Keratinocyte (primary cell): Measurements from ENCODE around the gene LOXL4.

Experiments
- CTCF ChIP-seq, 3 experiments: IDR thresholded peaks in 1 of 3; conservative IDR thresholded peaks in 1 of 3; optimal IDR thresholded peaks in 1 of 3; 2 replicates in 2 of 3; 3 replicates in 1 of 3; pipeline versions ENCODE3 to v1.5.1; 2011; ENCODE audit warnings: low read length in 3 of 3, mild to moderate bottlenecking in 3 of 3, moderate library complexity in 2 of 3, control low read depth in 1 of 3, inconsistent platforms in 1 of 3; ENCODE audit not compliant: insufficient read depth in 2 of 3; ENCODE audit errors: extremely low read depth in 1 of 3
- EZH2 ChIP-seq: IDR thresholded peaks from one replicate; pipeline ENCODE4 v1.6.1; 2012; ENCODE audit warnings: inconsistent platforms, mild to moderate bottlenecking, low read length, moderate library complexity

- TF ChIP-seq CTCF (optimal IDR thresholded peaks at IDR 0.05 in 1 of 3, IDR thresholded peaks at IDR 0.05 in 1 of 3, conservative IDR thresholded peaks at IDR 0.05 in 1 of 3; ENCODE audit: extremely low read depth in 1 of 3, insufficient read depth in 2 of 3, low read length in 3 of 3) (no peak), EZH2 (no peak)
These were observed 21.8 kb upstream of the LOXL4 start for GRCh38 chr10:98289802-98290209.
